Iris pigment epithelial cell (primary cell): ENCODE data around the gene DBX1.

Experiments
- DNase-seq: peaks from one replicate; pipeline ENCODE4 v3.0.0-alpha.2; 2011; ENCODE audit warnings: low read depth

The DBX1 gene

DNA sequence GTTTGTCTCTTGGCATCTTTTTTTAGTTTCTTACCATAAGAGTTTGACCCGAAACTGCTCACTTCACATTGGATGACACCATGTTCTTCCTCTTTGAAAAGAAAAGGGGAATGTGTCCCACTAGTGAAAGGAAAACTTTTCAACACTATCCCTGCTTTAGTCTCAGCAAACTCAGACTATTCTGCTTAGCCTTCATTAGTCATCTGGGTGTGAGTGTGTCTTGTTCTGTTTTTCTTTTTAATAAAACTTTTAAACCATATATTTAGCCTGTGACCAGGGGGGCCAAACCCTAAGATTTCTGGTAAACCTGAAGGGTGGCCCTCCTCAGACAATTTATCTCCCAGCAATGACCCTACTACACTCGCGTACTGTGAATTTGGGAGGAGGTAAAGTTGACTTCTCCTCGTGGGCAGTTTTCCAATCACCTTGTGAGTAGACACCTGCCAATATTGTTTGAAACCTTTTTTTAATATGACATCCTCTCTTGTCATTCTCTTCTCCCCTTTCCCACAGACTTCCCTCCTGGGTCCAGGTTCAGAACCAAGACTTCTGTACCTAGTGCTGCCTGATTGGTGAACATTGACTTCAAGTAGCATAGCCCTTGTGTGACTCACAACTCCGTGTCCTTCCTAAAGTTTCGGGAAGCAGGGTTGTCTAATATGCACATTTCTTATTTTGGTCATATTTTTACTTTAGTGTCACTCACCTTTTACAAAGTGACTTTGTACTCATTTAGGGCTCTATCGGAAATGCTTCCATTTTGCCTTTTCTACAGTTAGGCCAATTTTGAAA is 39.9 kb downstream of the DBX1 start:
- no peak for DNase-seq

DNA sequence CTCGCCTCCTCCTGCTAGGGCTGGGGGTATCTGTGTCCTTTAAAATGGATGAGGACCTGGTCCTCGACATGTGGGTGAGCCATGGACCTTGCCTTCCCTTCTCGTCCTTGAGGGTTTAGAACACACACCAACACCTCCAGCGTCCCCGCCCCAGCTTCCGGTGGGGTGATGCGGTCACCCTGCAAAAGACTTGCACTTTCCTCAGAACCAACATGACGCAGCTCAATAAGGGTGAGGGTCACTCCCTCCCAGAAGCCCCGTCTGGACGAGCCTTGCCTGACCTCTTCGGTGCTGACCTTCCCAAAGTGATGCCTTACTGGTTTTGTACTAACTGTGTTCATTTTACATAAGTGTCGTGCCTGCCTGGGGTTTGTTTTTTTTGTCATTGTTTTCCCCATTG is 41.0 kb downstream of the DBX1 start:
- DNase-seq: no peak

DNA sequence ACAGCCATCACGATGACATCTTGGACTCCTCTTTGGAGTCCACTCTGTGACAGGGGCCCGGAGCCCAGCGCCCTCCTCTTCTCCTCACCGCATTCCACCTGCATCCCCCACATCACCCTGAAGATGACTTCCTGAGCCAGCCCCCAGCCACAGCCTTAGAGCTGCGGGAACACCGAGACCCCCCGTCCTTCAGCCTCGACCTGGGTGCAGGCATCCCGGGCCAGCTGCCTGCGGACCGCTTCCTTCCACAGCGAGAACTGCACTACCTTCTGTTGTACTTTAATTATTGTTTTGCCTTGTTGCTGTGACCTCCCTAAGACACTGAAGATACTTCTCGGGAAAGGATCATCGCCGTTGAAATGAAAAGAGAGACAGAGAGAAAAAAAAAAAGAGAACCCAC is 42.1 kb downstream of the DBX1 start:
- no peak for DNase-seq

DNA sequence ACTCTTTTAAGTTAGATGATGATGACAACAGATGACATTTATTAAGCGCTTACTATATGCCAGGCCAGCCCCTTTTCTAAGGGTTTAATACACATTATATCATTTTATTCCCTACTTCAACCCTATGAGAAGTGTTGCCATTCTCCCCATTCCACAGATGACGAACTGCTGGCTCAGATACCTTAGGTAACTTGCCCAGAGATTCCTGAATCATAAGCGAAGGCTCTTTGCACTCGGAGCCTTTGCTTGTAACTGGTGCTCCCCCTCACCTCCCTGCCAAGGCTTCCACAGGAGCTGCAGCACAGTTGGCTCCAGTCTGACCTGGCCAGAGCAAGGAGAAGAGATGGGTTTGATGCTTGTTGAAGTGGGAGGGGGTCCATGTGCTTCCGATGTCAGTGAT is 43.0 kb downstream of the DBX1 start:
- DNase-seq: no peak

DNA sequence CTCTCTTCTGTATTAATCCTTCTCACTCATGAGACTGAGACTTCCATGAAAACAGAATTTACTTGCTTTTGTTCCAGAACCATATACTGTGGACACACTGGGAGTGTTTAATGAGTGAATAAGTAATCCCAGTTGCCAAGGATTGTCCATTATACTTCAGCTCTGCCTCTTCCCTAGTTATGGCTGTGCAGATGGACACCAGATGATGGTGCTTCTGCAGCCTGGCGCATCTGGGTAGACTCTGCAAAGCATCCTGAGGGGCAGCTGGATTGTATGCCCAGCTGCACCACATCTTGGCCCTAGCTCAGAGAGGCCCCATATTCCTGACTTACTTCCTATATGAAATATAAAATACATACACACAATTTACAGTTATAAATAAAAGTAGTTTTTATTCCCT is 43.5 kb downstream of the DBX1 start:
- no peak for DNase-seq

DNA sequence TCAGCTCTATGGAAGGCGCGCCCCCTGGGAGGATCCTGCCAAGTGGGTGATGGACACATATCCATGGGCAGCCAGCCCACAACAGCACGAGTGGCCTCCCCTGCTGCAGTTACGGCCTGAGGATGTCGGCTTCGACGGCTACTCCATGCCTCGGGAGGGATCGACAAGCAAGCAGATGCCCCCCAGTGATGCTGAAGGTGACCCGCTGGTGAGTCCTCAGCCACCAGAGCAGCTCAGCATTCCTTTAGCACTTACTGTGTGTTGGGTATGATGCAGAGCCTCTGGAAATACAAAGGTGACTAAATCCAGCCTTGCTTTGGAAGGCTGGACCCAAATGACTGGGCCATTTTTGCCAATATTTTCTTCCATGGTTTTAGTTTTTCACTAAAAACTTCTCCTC is 45.7 kb downstream of the DBX1 start:
- DNase-seq: no peak

DNA sequence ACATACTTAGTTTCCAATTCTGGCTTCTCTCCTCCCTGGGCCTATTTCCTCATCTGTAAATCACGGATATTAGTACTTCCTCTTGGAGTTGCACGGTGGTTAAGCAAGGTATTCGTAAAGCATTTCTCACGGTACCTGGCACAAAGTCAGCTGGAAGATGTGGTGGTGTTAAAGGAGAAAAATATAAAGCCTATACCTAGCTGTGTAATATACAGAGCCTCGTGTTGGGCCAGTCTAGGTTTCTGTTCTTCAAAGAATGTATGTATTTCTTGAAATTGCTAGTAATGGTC is 47.2 kb downstream of the DBX1 start:
- peak; percentile 45 for DNase-seq

DNA sequence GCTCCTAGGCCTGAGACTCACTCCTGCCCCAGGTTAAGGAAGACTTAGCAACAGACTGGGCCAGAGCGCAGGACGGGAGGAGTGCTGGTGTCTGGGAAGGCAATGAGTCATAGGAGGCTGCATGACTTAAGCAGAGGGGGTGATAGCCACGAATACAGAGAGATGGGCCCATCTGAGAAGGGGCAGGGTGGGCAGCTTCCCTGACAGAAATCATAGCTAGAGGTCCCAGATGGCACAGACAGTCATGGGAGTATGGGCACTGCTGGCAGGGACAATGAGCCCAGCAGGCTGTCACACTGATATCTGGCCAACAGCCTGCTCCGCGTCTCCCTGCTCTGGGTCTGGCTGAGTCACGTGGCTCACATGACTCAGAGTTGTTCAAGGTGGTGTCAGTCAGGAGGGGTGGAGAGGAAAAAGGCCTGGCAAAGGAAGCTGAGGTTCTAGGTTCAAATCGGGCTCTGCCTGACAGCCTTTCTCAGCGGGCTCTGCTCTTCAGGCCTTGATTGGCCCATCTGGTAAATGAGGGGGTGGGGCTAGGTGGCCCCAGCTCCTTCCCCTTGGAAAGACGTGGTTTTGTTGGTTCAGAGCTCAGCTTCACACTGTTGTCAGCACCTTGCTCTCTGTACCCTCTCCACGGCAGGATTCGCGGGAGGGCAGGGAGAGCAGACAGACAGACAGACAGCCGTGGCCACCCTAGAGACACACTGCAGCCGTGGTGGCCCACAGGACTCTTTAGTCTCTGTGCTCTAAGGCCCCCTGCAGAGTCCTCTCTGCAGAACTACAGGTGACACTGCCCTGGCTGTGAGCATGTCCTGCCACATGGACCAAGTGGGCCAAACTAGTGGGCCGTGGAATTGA is 47.8 kb downstream of the DBX1 start:
- peak; percentile 99 for DNase-seq

DNA sequence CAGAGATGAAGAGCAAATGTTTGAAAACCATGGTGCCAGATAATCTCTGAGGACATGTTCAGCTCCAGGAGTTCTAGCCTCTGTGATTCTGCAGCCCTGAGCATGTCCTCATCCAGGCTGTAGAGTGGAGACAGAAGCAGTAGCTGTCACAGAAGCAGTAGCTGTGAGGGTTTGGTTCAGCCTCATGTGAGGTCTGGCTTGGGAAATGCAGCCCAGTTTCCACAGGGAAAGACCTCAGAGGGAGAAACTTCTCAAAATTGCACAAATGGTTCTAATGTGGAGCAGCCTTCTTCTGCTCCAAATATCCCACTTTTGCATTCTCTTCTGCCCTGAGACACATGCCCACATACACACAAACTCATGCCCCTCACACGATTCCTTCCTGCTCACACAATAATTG is 48.4 kb downstream of the DBX1 start:
- DNase-seq: peak; percentile 25

DNA sequence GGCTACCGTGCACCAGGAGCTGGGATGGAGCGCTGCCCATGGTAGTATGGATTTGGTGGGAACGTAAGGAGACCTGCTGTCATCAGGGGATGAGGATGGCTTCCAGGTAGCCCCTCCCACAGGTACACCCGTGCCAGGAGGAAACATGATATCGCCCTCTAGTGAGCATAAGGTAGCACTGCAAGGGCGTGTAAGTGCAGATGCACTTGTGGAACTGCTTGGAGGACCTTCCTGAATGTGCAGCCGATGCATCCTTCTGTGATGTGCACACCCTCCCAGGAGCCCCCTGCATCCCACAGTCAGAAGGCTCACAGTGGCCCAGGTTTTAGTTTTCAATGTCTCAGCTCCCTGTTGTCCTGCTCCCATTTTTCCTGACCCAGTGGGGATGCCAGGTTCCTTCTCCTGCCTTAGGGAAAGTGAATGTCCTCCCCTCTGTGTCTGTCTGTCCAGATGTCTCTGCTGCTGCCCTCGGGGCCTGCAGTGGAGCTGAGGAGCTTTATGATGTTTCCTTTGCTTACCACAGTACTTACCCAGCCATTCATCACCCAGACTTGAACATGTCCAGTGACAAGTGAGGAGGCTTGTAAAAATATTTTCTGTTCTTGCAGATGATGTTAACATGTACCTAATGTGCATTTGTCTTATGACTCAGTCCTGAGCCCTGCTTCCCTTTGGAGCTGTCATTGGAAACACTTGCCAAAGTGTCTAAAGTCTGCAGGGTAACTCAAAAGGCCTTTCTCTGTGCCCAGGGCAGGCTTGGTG is 49.2 kb downstream of the DBX1 start:
- peak; percentile 66 for DNase-seq

DNA sequence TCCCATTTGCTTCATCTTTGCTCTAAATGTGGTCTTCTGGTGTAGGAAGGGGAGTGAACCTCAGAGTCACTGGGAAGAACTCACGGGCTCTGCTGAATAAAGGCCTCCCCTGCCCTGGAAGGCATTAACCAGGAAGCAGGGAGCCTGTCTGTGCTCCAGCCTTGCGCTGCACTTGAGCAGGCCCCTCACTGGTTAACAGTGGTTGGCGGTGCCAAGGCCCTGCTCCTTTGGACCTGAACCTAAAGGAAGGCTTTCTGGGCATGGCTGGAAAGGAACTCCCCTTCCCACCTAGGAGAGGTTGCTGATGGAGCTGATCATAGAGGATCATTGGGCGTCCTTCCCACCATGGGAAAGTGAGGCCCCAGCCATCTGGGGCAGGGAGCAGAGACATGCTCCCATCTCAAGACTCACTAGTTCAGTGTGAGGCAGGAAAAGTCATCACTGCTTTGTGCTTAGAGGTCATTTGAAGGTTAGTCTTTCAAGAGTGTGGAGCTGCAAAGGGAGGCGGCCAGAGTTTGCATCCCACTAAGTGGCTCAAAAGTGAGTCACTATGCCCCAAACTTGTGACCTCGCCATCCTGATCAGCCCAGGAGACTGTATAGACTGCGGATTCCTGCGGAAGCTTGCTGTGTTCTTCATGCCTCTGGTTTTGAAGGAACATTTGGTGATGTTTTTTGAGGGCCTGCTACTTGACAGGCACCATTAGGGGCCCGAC is 50.4 kb downstream of the DBX1 start:
- DNase-seq: no peak
